Astrocyte (in vitro differentiated cells and primary cell): ENCODE results near the gene ST6GALNAC4.

ENCODE experiments used
- CTCF ChIP-seq: IDR thresholded peaks from 2 replicates; pipeline ENCODE4 v1.5.1; 2011; ENCODE audit warnings: low read depth, mild to moderate bottlenecking, inconsistent platforms, low read length, moderate library complexity; ENCODE audit not compliant: insufficient read depth
- EZH2 ChIP-seq: IDR thresholded peaks from 2 replicates; pipeline ENCODE4 v1.6.1; 2012; ENCODE audit warnings: mild to moderate bottlenecking, low read length, inconsistent platforms; ENCODE audit not compliant: insufficient read depth

- TF ChIP-seq CTCF, result no peak
- no peak for TF ChIP-seq EZH2
These were observed 42.6 kb upstream of the ST6GALNAC4 start for GRCh38 chr9:127959398-127959797.
